Activated T-cell treated with anti-CD3 and anti-CD28 coated beads for 24 hours (primary cell): ENCODE results near the gene TTC39A.

ENCODE experiments used
- DNase-seq: peaks from one replicate; pipeline ENCODE4 v3.0.0-alpha.2; 2020; ENCODE audit warnings: low read depth

The TTC39A gene

DNA sequence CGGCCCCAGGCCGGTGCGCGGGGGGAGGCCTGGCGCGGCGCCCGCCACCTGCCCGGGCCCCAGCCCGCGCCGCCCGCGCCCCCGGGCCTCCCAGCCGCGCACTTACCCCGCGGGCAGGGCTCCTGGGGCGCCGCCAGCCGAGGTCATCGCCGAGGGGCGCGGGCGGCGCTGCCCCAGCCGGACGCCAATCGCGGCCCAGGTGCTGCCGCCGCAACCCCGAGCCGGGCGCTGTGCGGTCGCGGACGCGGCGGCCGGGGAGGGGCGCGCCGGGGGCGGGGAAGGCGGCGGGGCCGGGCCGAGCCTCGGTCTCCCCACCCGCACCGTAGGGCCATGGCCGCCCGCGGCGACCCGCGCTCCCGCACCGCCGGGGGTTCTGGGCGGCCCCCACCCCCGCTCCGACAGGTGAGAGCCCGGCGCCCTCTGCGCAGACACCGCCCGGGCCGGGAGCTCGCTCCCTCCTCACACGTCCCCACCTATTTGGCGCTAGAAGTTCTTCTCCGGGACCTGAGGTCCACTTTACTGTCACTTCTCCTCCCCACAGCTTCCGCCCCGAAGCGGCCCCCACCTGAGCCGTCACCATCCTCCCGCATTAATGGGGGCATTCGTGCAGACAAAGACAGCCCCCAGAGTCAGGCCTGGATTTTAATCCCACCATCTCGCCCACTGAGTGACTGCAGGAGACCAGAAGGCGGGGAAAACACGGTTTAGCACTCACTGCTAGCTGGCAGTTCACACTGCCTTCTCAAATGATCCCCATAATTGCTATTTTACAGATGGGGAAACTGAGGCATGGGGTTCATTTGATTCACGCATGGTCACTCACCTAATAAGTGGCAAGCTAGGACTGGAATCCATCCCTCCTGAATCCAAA, at the start of gene TTC39A:
TTC39A (minus strand) TSS at position 232 of the 871 bp plus-strand sequence; CDS start at position 147, 85 bp downstream.
- DNase-seq: no peak

DNA sequence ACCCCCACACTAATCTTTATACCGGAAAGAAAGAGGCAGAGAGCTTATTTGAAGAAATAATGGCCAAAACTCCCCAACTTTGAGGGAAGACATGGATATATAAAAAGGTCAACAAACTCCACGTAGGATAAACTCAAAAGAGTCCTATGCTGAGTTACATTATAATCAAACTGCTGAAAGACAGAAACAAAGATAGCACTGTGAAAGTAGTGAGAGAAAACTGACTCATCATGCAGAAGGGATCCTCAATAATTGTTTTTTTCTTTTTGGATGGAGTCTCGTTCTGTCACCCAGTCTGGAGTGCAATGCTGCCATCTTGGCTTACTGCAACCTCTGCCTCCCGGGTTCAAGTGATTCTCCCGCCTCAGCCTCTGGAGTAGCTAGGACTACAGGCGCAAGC, 48.5 kb upstream of the TTC39A start:
- no peak for DNase-seq

DNA sequence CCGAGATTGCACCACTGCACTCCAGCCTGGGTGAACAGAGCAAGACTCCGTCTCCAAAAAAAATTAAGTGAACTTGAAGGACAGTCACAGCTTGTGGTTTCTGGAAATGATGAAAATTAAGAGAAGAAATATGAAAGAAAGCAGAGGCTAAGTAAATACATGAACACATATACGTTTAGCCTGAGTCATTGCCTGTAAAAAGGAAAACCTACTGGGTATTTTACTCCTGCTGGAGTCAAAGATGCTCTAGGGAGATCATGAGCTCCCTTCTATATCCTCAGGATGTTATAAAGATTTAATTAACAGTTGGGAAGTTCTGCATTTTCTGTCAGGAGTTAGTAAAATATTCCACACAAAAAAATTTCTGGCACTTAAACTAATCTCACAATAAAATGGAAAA, 43.5 kb upstream of the TTC39A start:
- DNase-seq: no peak

DNA sequence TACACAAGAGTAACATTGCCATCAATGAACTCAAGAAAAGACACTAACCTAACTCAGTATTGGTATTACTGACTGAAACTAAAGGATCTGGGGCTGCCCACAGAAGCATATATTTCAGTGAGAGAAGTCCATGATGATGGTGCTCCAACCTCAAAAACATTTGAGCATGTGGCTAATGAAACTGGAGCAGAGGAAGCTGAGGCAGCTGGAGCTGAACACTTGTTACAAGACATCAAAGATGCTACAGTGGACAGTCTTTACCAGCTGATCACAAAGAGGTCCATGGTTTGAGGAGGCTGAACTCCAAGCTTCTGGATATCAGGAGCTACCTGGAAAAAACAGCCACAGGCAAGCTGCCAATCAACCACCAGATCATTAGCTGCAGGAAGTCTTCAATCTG, 42.2 kb upstream of the TTC39A start:
- no peak for DNase-seq

DNA sequence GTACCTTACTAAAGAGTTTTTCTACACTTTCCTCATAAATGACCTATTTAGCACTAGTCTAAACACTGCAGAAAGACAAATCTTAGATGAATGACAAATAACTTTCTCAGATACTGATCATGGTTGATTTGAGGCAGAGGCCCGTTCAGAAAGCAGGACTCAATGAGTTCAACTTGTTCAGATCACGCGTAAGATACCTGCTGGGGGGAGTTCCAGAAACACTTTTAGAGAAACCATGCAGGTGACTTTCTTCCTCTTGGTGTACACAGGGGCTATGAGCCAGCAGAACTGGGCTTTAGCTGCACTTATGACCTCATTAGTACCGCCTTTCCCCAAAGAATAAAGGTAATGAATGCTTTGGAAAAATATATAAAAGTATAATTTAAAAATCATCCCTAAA, 38.8 kb upstream of the TTC39A start:
- DNase-seq: no peak

DNA sequence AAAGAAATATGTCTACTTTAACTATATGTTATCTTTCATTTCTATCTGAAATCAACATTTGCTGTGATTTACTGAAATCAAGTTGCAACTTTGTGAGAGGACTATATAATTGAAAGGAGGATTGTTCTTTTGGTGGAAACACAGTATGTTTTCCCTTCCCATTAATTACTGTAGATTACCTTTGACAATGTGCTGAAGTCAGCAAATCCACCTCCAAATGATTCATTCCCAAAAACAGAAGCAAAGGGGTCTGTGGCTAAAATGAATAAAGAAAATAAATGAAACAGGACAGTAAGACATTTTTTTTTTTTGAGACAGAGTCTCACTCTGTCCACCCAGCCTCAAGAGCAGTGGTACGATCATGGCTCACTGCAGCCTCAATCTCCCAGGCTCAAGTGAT, 35.4 kb upstream of the TTC39A start:
- DNase-seq: no peak

DNA sequence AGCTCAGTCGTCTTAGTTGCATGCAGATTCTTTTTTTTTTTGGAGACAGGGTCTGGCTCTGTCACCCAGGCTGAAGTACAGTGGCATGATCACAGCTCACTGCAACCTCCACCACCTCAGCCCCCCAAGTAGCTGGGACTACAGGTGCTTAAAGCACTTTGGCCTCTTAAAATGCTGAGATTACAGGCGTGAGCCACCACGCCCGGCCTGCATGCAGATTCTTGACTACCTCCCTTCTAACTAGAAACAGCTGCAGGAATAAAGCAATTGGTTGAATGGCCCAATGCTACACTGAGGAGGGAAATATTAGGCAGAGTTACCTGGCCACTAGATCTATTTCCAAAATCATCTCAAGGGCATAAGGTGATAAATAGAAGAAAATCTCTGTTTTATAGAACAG, 29.5 kb upstream of the TTC39A start:
- DNase-seq: no peak

DNA sequence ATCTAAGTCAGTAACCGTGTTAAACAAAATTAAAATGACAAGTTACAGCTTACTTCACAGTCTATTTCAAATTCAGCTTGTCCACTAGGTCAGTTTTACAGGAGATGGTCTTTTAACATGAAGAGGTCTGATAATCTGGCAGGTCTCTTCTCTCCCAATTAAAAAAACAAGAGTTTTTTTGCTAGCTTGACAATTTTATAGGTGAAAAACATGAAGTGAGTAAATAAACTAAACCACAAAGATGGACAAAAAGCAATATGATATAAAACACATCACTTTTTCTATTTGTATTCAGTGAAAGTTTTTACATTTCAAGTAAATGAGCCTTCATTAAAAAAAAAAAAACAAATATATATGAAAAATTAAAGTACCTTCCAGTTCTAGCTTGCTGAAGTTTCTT, 25.0 kb upstream of the TTC39A start:
- no peak for DNase-seq

DNA sequence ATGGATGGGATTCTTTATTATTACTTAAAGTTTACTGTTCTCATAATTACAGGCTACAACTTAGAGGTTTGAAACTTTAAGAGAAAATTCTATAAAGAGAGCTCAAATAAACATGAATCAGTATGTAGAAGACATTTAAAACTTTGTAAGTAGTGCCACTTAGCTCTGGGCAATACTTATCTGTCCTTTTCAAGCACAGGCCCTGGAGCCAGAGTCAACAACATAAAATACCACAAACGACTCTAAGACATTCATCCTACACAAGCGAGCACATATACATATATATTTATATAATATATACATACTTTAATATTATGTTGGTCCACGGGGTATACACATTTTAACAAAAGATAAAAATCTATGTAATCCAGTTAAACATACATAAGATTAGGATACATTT, 24.1 kb upstream of the TTC39A start:
- DNase-seq: no peak

DNA sequence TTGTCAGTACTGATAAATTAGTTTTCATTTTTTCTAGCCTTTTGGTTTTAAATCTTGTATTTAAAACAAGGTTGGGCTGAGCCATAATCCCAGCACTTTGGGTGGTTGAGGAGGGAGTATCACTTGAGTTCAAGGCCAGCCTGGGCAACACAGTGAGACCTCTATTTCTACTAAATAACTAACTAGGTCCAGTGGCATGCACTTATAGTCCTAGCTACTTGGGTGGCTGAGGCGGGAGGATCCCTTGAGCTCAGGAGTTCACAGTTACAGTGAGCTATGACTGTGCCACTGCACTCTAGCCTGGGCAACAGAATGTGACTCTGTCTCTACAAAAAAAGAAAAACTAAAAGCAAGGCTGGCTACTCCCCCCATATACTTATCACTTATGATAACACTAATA, 21.5 kb upstream of the TTC39A start:
- no peak for DNase-seq

DNA sequence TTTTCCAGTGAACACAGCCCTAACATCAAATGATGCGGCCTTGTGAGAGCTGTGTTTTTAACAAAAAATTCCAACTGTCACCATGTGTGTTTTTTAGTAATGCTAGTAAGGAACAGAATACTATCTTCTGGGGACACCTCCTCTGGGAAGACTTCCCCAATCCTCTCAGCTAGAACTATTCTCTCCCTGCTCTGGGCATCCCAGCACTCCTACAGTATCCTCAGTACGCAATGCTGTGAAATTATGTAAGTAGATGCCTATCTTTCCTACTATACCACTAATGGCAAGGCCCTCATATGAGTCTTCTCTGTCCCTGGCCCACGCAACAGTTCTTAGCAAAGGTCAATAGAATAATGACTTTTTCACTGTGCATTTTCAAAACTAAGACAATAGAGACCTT, 19.5 kb upstream of the TTC39A start:
- no peak for DNase-seq

DNA sequence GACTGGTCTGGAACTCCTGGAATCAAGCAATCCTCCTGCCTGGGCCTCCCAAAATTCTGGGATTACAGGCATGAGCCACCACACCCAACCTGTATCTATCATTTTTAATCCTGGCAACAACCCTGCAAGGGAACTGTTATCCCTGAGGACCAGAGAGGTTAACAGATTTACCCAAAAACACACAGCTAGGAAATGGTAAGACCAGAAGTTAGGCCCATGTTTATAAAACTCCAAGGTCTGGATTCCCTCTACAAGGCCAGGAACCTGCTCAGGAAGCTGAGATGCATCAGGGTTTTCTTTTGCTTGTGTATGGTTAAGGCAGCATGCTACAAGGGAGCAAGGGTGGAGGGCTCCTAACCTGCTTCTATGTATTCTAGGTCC, 17.8 kb upstream of the TTC39A start:
- no peak for DNase-seq

DNA sequence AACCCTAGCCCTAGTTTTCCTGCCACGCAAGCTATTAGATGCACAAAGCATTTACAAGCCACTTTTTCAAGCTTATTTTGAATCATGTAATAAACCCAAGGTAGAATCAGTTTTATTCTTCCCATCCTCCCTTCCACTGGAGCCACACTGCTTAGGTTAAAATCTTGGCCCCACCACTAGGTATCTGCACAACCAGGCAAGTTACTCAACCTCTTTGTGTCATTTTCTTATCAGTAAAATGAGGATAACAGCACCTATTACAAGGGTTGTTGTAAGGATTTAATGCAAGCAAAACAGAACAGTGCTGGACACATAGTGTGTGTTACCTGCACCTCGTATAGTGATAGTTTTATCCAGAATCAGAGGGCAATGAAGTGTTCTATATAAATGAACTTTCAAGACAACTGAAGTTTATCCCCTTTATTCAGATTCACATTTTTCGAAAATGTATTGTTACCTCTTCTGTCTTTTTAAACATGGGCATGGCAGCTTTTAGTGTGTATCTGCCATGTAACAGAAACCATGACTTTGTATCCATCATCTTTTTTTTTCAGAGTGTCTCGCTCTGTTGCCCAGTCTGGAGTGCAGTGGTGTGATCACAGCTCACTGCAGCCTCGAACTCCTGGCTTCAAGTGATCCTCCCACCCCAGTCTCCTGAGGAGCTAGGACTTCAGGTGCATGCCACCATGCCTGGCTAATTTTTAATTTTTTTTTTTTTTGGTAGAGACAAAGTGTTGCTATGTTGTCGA, 17.2 kb upstream of the TTC39A start:
- DNase-seq: no peak

DNA sequence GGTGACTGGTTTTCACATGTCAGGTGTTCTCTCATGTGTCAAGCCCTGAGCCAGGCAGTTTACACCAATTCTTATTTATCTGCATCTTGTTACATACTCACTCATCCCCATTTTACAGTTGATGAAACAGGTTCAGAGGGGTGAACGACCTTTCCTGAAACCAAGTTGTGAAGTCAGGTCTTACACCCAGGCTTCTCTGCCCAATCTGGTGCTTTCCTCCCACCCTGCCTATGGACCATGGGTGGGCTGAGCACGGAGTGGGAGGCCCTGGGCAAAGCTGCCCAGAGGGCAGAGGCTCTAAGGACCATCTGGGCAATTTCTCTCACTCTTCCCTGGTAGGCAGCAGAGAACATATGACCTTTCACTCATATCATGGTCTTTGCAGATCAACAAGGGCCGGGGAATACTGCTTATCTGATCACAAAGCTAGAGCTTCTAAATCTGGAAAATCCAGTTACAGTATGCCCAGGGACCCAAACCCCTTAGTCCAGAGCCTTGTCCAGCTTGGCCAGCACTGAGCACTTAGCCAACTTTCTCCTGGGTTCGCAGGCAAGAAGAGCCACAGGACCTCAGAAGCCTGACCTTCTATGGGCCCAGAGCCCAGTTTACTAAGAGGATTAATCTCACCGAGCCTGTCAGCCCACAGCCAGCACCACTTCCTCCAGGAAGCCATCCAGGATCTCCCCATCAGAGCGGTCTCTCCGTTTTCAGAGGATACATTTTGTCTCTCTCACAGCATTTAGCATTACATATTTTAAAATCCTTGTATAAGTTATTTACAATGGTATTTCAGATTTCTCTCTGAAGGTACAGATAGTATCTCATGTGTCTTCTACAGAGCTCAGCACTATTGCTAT, 16.0 kb upstream of the TTC39A start:
- no peak for DNase-seq

DNA sequence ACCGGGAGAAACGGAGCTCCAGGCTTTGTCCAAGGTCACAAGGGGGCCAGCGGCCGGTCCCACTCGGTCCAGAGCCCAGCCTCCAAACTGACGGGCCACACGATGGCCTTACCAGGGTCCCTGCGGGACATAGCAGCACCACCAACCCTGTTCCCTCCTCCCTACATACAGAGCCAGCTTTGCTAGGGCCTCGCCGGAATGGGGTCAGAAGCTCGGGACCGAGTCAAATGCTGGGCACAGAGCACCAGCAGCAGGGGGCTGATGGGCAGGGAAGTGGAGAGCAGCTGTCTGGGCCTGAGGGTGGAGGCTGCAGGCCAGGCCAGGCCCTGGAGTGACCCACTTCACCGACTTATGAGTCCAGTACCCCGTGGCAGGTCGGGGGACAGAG, 14.9 kb upstream of the TTC39A start:
- no peak for DNase-seq

DNA sequence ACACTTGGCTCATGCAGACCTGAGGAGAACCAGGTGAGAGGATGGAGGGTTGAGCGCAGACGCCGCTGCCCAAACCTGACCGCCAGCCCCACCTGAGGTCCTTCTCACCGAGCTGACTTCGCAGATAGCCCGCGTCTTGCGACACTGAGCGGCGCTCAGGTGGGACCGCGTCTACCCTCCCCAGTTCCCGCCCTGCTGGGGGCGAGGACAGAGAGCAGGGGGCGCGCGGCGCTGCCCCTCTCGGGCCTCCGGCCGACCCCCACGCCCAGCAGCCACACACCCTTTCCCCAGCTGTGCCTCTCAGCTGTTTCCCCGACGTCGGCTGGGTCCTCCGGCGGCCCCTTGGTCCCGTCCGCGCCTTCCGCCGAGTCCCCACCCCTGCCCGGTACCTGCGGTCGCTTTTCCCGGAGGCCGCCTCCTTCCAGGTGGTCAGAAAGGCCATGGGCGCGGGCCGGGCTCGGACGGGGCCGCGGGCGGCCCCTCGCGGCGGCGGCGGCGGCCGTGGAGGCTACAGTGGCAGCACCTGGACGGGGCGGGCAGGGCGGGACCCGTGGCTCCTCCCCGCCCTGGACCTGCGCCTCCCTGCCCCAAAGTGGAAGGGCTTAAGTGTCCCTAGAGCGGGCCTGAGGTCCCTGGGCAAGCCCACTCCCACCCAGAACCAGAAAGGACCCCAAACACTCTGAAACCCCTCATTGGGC, 14.4 kb upstream of the TTC39A start:
- DNase-seq: no peak

DNA sequence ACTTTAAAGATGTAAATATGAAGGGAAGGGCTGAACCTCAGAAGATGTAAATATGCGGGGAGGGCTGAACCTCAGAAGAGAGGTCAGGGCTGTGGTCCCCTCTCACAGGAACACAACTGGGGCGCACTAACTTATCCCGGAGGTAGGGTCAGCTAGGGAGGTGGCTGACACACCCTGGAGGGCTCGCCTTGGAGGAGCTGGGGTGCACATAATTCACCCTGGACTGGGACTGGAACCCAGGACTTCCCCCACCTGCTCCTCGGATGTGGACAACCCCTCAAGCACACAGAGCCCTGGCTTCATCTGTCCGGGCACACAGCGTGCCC, 13.9 kb upstream of the TTC39A start:
- DNase-seq: no peak

DNA sequence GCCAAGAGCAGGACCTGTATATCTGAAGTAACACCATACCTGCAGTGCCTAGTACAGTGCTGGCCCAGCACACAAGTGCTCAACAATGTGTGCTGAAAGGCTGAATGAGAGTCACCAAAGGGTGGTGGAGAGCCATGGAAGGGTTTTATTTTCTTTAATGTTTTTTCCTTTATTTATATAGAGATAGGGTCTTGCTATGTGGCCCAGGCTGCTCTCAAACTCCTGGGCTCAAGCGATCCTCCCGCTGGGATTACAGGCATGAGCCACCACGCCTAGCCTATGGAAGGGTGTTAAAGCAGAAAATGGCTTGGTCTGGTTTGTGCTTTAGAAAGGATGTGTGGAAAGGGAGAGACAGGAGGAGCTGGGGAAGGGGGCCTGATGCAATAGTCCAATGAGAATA, 13.3 kb upstream of the TTC39A start:
- DNase-seq: no peak

DNA sequence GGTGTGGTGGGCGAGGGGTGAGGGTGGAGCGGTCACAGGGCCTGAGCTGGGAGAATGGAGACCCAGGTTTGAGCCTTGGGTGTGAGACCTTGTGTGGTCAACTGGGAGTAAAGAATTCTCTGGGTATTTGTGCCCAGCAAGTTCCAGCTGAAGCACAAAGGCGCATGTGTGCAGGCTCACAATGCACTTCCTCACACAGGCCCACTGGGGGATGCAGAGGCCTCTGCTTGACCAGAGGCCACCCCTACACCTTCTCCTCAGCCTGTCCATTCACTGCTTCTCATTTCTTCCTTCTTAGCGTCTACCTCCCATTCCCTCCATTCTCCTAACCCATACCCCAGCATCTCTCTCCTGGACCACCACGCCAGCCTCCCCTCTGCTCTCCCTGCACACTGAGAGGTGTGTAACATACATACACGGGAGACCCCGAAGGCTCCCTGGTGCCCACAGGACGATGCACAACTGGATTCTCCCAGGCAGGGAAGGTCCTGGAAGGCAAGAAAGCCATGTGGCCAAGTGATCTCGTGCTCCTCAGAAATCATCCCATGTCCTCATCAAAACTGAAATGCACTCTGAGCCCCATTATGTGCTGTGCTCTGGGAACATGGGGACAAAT, 12.3 kb upstream of the TTC39A start:
- no peak for DNase-seq

DNA sequence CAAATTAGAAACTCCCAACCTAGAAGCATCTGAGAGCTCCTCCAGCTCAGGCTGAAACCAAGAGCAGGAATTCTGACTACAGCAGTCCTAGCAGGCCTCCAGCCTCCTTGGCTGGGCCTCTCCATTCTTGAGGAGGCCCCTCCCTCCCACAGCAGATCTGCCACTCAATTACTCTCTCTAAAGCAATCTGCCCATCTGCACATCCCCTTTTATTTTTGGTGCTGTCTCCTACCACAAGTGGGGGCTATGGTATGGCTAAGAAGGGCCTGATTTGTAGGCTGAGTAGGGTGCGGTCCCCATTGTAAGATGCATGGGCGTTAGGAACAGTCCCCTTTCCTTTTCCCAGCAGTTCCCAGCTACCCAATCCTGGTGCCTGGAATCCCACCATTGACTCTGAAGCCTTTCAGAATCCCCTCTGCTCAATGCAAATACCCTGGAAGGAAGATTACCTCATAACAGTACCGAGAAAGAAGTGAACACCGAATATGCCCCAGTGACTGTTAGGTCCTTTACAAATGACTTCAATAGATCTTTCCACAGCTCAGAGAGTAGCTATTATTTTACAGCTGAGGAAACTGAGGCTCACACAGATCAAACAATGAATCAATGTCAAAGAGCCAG, 11.6 kb upstream of the TTC39A start:
- no peak for DNase-seq

DNA sequence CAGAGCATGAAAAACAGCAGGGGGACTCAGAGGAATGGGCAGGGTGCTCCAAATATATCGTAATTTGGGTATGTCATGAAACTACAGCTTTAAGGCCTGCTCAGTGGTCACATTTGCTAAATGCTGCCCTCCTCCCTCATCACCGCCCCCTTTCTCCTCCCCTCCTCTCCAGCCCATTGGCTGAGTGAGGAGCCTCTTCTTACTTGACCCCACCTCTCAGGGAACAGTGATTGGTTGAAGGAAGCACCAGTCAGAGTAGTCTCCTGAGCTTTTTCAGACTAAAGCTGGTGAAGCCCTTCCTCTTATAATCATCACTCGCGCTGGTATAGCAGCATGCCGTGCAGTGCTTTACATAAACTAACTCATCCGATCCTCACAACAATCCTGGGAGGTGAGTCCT, 10.0 kb upstream of the TTC39A start:
- no peak for DNase-seq
